Osteocyte (in vitro differentiated cells): ENCODE data around the gene POC1A. TPM values are rescaled to one million over a fixed set of nuclear protein-coding genes. Genes with fewer than 3 reads are reported as not detected.

ENCODE experiments used
- DNase-seq: peaks from one replicate; pipeline ENCODE4 v3.0.0; 2021; ENCODE audit warnings: mixed read lengths; ENCODE audit not compliant: unreplicated experiment; ENCODE audit errors: extremely low spot score
- H3K27ac Mint-ChIP-seq: one replicate; pipeline ENCODE4 v1.8.0; 2021; ENCODE audit warnings: mild to moderate bottlenecking, mixed read lengths; ENCODE audit not compliant: unreplicated experiment
- H3K27me3 Mint-ChIP-seq: one replicate; pipeline ENCODE4 v1.8.0; 2021; ENCODE audit warnings: mixed read lengths; ENCODE audit not compliant: unreplicated experiment
- H3K36me3 Mint-ChIP-seq: one replicate; pipeline ENCODE4 v1.8.0; 2021; ENCODE audit warnings: mixed read lengths; ENCODE audit not compliant: unreplicated experiment
- H3K4me1 Mint-ChIP-seq: one replicate; pipeline ENCODE4 v1.8.0; 2021; ENCODE audit warnings: mixed read lengths; ENCODE audit not compliant: unreplicated experiment
- H3K4me3 Mint-ChIP-seq: one replicate; pipeline ENCODE4 v1.8.0; 2021; ENCODE audit warnings: mild to moderate bottlenecking, moderate library complexity, mixed read lengths; ENCODE audit not compliant: unreplicated experiment
- H3K9me3 Mint-ChIP-seq: one replicate; pipeline ENCODE4 v1.8.0; 2021; ENCODE audit warnings: mixed read lengths; ENCODE audit not compliant: unreplicated experiment
- CTCF ChIP-seq: fragments of 200-600 bp; sonication (generic); IDR thresholded peaks from 2 replicates; pipeline ENCODE4 v1.5.0; 2021; ENCODE audit warnings: antibody characterized with exemption, mild to moderate bottlenecking, moderate library complexity
- total RNA-seq: library from RNA; stranded (reverse); gene quantifications from 2 replicates; pipeline ENCODE4 v1.2.1, GENCODE V29; 2021

Gene POC1A
- total RNA-seq, 1 donor from 2014 or later: 5.1 TPM

- Mint-ChIP-seq H3K27ac (no peak overlapping the region), H3K4me1 (no peaks in the 10 kb centered on the region), H3K4me3 (no peak overlapping the region), H3K9me3 (peaks cover 6% of the 10 kb centered on the region), H3K27me3 (no peaks in the 10 kb centered on the region), H3K36me3 (peaks cover 9% of the 10 kb centered on the region)
- no peak for DNase-seq
- TF ChIP-seq CTCF: no peak
Measured at GRCh38 chr3:52106951-52107611, 47.1 kb downstream of the POC1A start.

GRCh38 chr3:52104684-52105640 is 49.3 kb downstream of the POC1A start:
- Mint-ChIP-seq H3K4me1 (no peaks in the 10 kb centered on the region), H3K36me3 (peaks cover 16% of the 10 kb centered on the region), H3K27me3 (no peaks in the 10 kb centered on the region), H3K4me3 (no peak overlapping the region), H3K9me3 (peaks cover 14% of the 10 kb centered on the region), H3K27ac (no peak overlapping the region)
- DNase-seq: no peak
- no peak for TF ChIP-seq CTCF

- Mint-ChIP-seq H3K9me3 (peaks cover 14% of the 10 kb centered on the region), H3K4me3 (no peak overlapping the region), H3K36me3 (peaks cover 17% of the 10 kb centered on the region), H3K27me3 (no peaks in the 10 kb centered on the region), H3K4me1 (no peaks in the 10 kb centered on the region), H3K27ac (no peak overlapping the region)
- TF ChIP-seq CTCF: no peak
- DNase-seq: no peak
Measured at GRCh38 chr3:52102934-52103333, 51.3 kb downstream of the POC1A start.

GRCh38 chr3:52099001-52099401 is 55.2 kb downstream of the POC1A start:
- Mint-ChIP-seq H3K36me3 (peaks cover 17% of the 10 kb centered on the region), H3K27ac (no peak overlapping the region), H3K4me1 (peaks cover 4% of the 10 kb centered on the region), H3K27me3 (no peaks in the 10 kb centered on the region), H3K9me3 (peaks cover 14% of the 10 kb centered on the region), H3K4me3 (no peak overlapping the region)
- DNase-seq: no peak
- no peak for TF ChIP-seq CTCF

GRCh38 chr3:52097851-52098507 is 56.2 kb downstream of the POC1A start:
- no peak for TF ChIP-seq CTCF
- H3K36me3 Mint-ChIP-seq: peaks cover 14% of the 10 kb centered on the region
- no peak for DNase-seq
- no peaks in the 10 kb centered on the region for H3K27me3 Mint-ChIP-seq
- no peak overlapping the region for H3K4me3 Mint-ChIP-seq
- H3K4me1 Mint-ChIP-seq: peaks cover 14% of the 10 kb centered on the region
- H3K27ac Mint-ChIP-seq: no peak overlapping the region
- peaks cover 14% of the 10 kb centered on the region for H3K9me3 Mint-ChIP-seq
